Keratinocyte (primary cell): Measurements from ENCODE around the gene RFX2. TPM values are rescaled to one million over a fixed set of nuclear protein-coding genes. Genes with fewer than 3 reads are reported as not detected.
"Not testable (repeated sequence)": the region's sequence is repeated elsewhere in the genome, so short reads cannot be mapped to it uniquely, and the experiment has no call there.

Experiments used
- DNase-seq: peaks from one replicate; pipeline ENCODE4 v3.0.0-alpha.2; 2011; ENCODE audit warnings: low read depth, missing footprints, low spot score
- FAIRE-seq: peaks from 2 replicates; lab custom pipeline; 2011; peaks lifted over from hg19 to GRCh38; lab: Jason Lieb, UNC
- H2AFZ ChIP-seq: 2 replicates; pipeline ENCODE4 v1.6.0; 2012; ENCODE audit warnings: low read length, control low read depth, inconsistent platforms; ENCODE audit not compliant: control insufficient read depth
- H3K27ac ChIP-seq: 2 replicates; pipeline ENCODE4 v1.5.1; 2011; ENCODE audit warnings: low read length; ENCODE audit not compliant: control insufficient read depth, insufficient read depth
- H3K27me3 ChIP-seq: 3 replicates; pipeline ENCODE4 v1.6.0; 2011; ENCODE audit warnings: low read length; ENCODE audit not compliant: control insufficient read depth, insufficient read depth; ENCODE audit errors: extremely low read depth
- H3K36me3 ChIP-seq, 2 experiments: 2 replicates in 1 of 2; 3 replicates in 1 of 2; pipeline ENCODE4 v1.5.1; 2011; ENCODE audit warnings: low read length in 2 of 2, mild to moderate bottlenecking in 1 of 2; ENCODE audit not compliant: control insufficient read depth in 2 of 2, insufficient read depth in 2 of 2; ENCODE audit errors: extremely low read depth in 1 of 2
- H3K4me1 ChIP-seq: 3 replicates; pipeline ENCODE4 v1.5.1; 2011; ENCODE audit warnings: low read length; ENCODE audit not compliant: control insufficient read depth, insufficient read depth; ENCODE audit errors: extremely low read depth
- H3K4me2 ChIP-seq: 3 replicates; pipeline ENCODE4 v1.6.0; 2011; ENCODE audit warnings: low read depth, low read length; ENCODE audit not compliant: control insufficient read depth, insufficient read depth; ENCODE audit errors: extremely low read depth
- H3K4me3 ChIP-seq, 3 experiments: fragments of 200-600 bp in 1 of 3; sonication (generic) in 1 of 3; 2 replicates in 2 of 3; 3 replicates in 1 of 3; pipeline ENCODE4 v1.5.1; 2011 to 2016; ENCODE audit warnings: low read length in 3 of 3, mild to moderate bottlenecking in 3 of 3, control low read depth in 2 of 3, inconsistent platforms in 1 of 3, low read depth in 1 of 3, mixed read lengths in 1 of 3, mixed run types in 1 of 3, moderate library complexity in 1 of 3; ENCODE audit not compliant: control insufficient read depth in 2 of 3, insufficient read depth in 2 of 3; ENCODE audit errors: extremely low read depth in 1 of 3
- H3K79me2 ChIP-seq: 2 replicates; pipeline ENCODE4 v1.6.0; 2012; ENCODE audit warnings: low read length; ENCODE audit not compliant: control insufficient read depth, insufficient read depth
- H3K9ac ChIP-seq: 3 replicates; pipeline ENCODE4 v1.6.0; 2011; ENCODE audit warnings: low read length; ENCODE audit not compliant: control insufficient read depth, insufficient read depth; ENCODE audit errors: extremely low read depth
- H3K9me1 ChIP-seq: 3 replicates; pipeline ENCODE4 v1.6.0; 2011; ENCODE audit warnings: low read length; ENCODE audit not compliant: control insufficient read depth, insufficient read depth; ENCODE audit errors: extremely low read depth
- H3K9me3 ChIP-seq: 2 replicates; pipeline ENCODE4 v1.5.1; 2012; ENCODE audit warnings: low read depth, low read length; ENCODE audit not compliant: control insufficient read depth
- H4K20me1 ChIP-seq: 3 replicates; pipeline ENCODE4 v1.6.0; 2011; ENCODE audit warnings: low read length; ENCODE audit not compliant: control insufficient read depth, insufficient read depth; ENCODE audit errors: extremely low read depth
- EZH2 ChIP-seq: IDR thresholded peaks from one replicate; pipeline ENCODE4 v1.6.1; 2012; ENCODE audit warnings: inconsistent platforms, mild to moderate bottlenecking, low read length, moderate library complexity
- dilution Hi-C: fragments of 300-500 bp; cut with MboI; formaldehyde crosslinking; loops from one replicate; pipeline ENCODE4 v1.7.0; 2020; ENCODE audit warnings: low sequenced_read_pairs; ENCODE audit not compliant: extremely low pct_ligation_motif_present
- polyA plus RNA-seq, 5 experiments: library from polyadenylated mRNA; depleted of rRNA in 3 of 5; stranded (reverse) in 3 of 5; stranded (forward) in 1 of 5; unstranded in 1 of 5; fragments of >200 nt; gene quantifications; 1 replicate in 1 of 5; 2 replicates in 3 of 5; 3 replicates in 1 of 5; pipeline versions ENCODE4 v1.2.1 to v1.2.3, GENCODE V29; 2011 to 2012; ENCODE audit warnings: missing spikeins in 2 of 5, low read depth in 1 of 5, low replicate concordance in 1 of 5
- TF ChIP-seq, protein P1 (sequence below), 3 experiments: IDR thresholded peaks in 1 of 3; conservative IDR thresholded peaks in 1 of 3; optimal IDR thresholded peaks in 1 of 3; 2 replicates in 2 of 3; 3 replicates in 1 of 3; pipeline versions ENCODE3 to v1.5.1; 2011; ENCODE audit warnings: low read length in 3 of 3, mild to moderate bottlenecking in 3 of 3, moderate library complexity in 2 of 3, control low read depth in 1 of 3, inconsistent platforms in 1 of 3; ENCODE audit not compliant: insufficient read depth in 2 of 3; ENCODE audit errors: extremely low read depth in 1 of 3

RFX2 gene
- polyA plus RNA-seq, 1 donor (not counting 4 experiments of a cell fraction or from before 2014, with no cell fraction given), result 5.8 TPM

GRCh38 chr19:5963855-5964254, 146.4 kb downstream of the RFX2 start:
- dilution Hi-C loops, result no loop called here
- Histone ChIP-seq H3K9me1 (peaks cover 4% of the 10 kb centered on the region), H3K27me3 (no peaks in the 10 kb centered on the region), H2AFZ (no peak overlapping the region), H3K4me2 (no peak overlapping the region), H3K9ac (no peak overlapping the region), H3K36me3 (peaks cover 3 to 4% of the 10 kb centered on the region in 2 experiments), H4K20me1 (peaks cover 38% of the 10 kb centered on the region), H3K79me2 (peaks cover 88% of the 10 kb centered on the region), H3K4me3 (no peak overlapping the region), H3K9me3 (no peaks in the 10 kb centered on the region), H3K4me1 (peaks cover 18% of the 10 kb centered on the region), H3K27ac (no peak overlapping the region)
- DNase-seq (no peak), FAIRE-seq (no peak)
- TF ChIP-seq, protein P1, sequence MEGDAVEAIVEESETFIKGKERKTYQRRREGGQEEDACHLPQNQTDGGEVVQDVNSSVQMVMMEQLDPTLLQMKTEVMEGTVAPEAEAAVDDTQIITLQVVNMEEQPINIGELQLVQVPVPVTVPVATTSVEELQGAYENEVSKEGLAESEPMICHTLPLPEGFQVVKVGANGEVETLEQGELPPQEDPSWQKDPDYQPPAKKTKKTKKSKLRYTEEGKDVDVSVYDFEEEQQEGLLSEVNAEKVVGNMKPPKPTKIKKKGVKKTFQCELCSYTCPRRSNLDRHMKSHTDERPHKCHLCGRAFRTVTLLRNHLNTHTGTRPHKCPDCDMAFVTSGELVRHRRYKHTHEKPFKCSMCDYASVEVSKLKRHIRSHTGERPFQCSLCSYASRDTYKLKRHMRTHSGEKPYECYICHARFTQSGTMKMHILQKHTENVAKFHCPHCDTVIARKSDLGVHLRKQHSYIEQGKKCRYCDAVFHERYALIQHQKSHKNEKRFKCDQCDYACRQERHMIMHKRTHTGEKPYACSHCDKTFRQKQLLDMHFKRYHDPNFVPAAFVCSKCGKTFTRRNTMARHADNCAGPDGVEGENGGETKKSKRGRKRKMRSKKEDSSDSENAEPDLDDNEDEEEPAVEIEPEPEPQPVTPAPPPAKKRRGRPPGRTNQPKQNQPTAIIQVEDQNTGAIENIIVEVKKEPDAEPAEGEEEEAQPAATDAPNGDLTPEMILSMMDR (optimal IDR thresholded peaks at IDR 0.05 in 1 of 3, IDR thresholded peaks at IDR 0.05 in 1 of 3, conservative IDR thresholded peaks at IDR 0.05 in 1 of 3; ENCODE audit: extremely low read depth in 1 of 3, insufficient read depth in 2 of 3, low read length in 3 of 3), result no peak
- no peak for TF ChIP-seq EZH2

- H3K4me2 ChIP-seq, H2AFZ ChIP-seq, FAIRE-seq, H3K9me3 ChIP-seq, H3K27me3 ChIP-seq, H3K27ac ChIP-seq, dilution Hi-C loops, DNase-seq, H3K9me1 ChIP-seq, H3K4me3 ChIP-seq, H3K9ac ChIP-seq, H3K36me3 ChIP-seq: not testable (repeated sequence)
- Histone ChIP-seq H3K4me1 (peaks cover 12% of the 10 kb centered on the region), H3K79me2 (peaks cover 89% of the 10 kb centered on the region), H4K20me1 (peaks cover 32% of the 10 kb centered on the region)
Observed at GRCh38 chr19:5963259-5963658, 147.0 kb downstream of the RFX2 start.
